Testis (tissue), 2 donors: Measurements from ENCODE around the gene MSI2.

Experiments
- CTCF ChIP-seq, 3 experiments: fragments of 450-650 bp in 2 of 3; fragments of 200-600 bp in 1 of 3; sonication (generic) in 1 of 3; IDR thresholded peaks; one replicate each; pipeline ENCODE4 v1.5.1; 2016 to 2019; ENCODE audit warnings: antibody characterized with exemption in 3 of 3, mild to moderate bottlenecking in 2 of 3, moderate library complexity in 1 of 3
- POLR2A ChIP-seq: fragments of 450-650 bp; IDR thresholded peaks from one replicate; pipeline ENCODE4 v1.6.1; 2017; ENCODE audit warnings: antibody characterized with exemption, mild to moderate bottlenecking, moderate library complexity

- no peak for TF ChIP-seq CTCF (IDR thresholded peaks at IDR 0.05)
- TF ChIP-seq POLR2A, result no peak
Measured at GRCh38 chr17:57667461-57667923, 411.2 kb downstream of the MSI2 start.
